HG03108 (cell line): Measurements from ENCODE around the gene ABI3BP.

ENCODE experiments used
- ATAC-seq: cut with Tn5 transposase; IDR thresholded peaks from one replicate; pipeline ENCODE4 v1.9.1; 2021; ENCODE audit warnings: moderate library complexity; ENCODE audit not compliant: unreplicated experiment

ABI3BP gene

GRCh38 chr3:100981164-100981911, 11.9 kb downstream of the ABI3BP start:
- no peak for ATAC-seq

GRCh38 chr3:100978011-100978659, 15.1 kb downstream of the ABI3BP start:
- no peak for ATAC-seq

- ATAC-seq: no peak
These were observed 16.6 kb downstream of the ABI3BP start for GRCh38 chr3:100976611-100977010.

- ATAC-seq: no peak
These were observed 17.5 kb downstream of the ABI3BP start for GRCh38 chr3:100975714-100976113.

GRCh38 chr3:100973594-100973993, 19.6 kb downstream of the ABI3BP start:
- ATAC-seq: no peak

- no peak for ATAC-seq
These were observed 20.4 kb downstream of the ABI3BP start for GRCh38 chr3:100972867-100973266.

GRCh38 chr3:100972301-100972844, 20.8 kb downstream of the ABI3BP start:
- no peak for ATAC-seq

- no peak for ATAC-seq
These were observed 21.4 kb downstream of the ABI3BP start for GRCh38 chr3:100971798-100972197.

- no peak for ATAC-seq
These were observed 22.7 kb downstream of the ABI3BP start for GRCh38 chr3:100970477-100970990.

GRCh38 chr3:100968932-100969906, 24.0 kb downstream of the ABI3BP start:
- no peak for ATAC-seq

GRCh38 chr3:100966807-100967206, 26.4 kb downstream of the ABI3BP start:
- no peak for ATAC-seq

- no peak for ATAC-seq
These were observed 27.2 kb downstream of the ABI3BP start for GRCh38 chr3:100966049-100966491.

GRCh38 chr3:100963041-100963440, 30.2 kb downstream of the ABI3BP start:
- ATAC-seq: no peak

- ATAC-seq: no peak
These were observed 35.8 kb downstream of the ABI3BP start for GRCh38 chr3:100957261-100957986.

GRCh38 chr3:100956276-100956675, 36.9 kb downstream of the ABI3BP start:
- ATAC-seq: no peak

GRCh38 chr3:100954990-100955389, 38.2 kb downstream of the ABI3BP start:
- no peak for ATAC-seq

GRCh38 chr3:100954199-100954935, 38.9 kb downstream of the ABI3BP start:
- no peak for ATAC-seq

GRCh38 chr3:100953103-100953502, 40.1 kb downstream of the ABI3BP start:
- no peak for ATAC-seq

- ATAC-seq: no peak
These were observed 46.1 kb downstream of the ABI3BP start for GRCh38 chr3:100947119-100947518.
